Thymus (tissue), 11 donors: ENCODE results near the gene CTDSPL. TPM values are rescaled to one million over a fixed set of nuclear protein-coding genes. Genes with fewer than 3 reads are reported as not detected.
A peak's percentile ranks its signal among the peaks of the same experiment; 100 is the strongest.

Experiments used
- DNase-seq, 9 donors: peaks; one replicate each; pipeline ENCODE4 v3.0.0-alpha.2; 2013; ENCODE audit warnings: low spot score in 9 of 9, low read depth in 6 of 9, missing footprints in 1 of 9
- H3K27ac ChIP-seq, 2 donors: one replicate each; pipeline ENCODE4 v1.5.1; 2013; ENCODE audit warnings: control low read depth in 1 of 2, low read depth in 1 of 2, low read length in 1 of 2, mild to moderate bottlenecking in 1 of 2, moderate library complexity in 1 of 2
- H3K27me3 ChIP-seq, 2 donors: one replicate each; pipeline ENCODE4 v1.5.1; 2013; ENCODE audit warnings: low read length in 1 of 2; ENCODE audit not compliant: control insufficient read depth in 2 of 2, insufficient read depth in 1 of 2
- H3K36me3 ChIP-seq, 2 donors: one replicate each; pipeline ENCODE4 v1.5.1; 2013; ENCODE audit warnings: low read length in 1 of 2, mild to moderate bottlenecking in 1 of 2, moderate library complexity in 1 of 2; ENCODE audit not compliant: control insufficient read depth in 2 of 2, insufficient read depth in 2 of 2
- H3K4me1 ChIP-seq, 2 donors: one replicate each; pipeline ENCODE4 v1.5.1; 2013; ENCODE audit warnings: low read length in 2 of 2; ENCODE audit not compliant: control insufficient read depth in 2 of 2, insufficient read depth in 2 of 2
- H3K4me3 ChIP-seq, 2 donors: one replicate each; pipeline ENCODE4 v1.5.1; 2013; ENCODE audit warnings: low read length in 2 of 2, control low read depth in 1 of 2, mild to moderate bottlenecking in 1 of 2
- H3K9me3 ChIP-seq, 2 donors: one replicate each; pipeline ENCODE4 v1.5.1; 2013; ENCODE audit warnings: low read length in 1 of 2, mild to moderate bottlenecking in 1 of 2; ENCODE audit not compliant: control insufficient read depth in 2 of 2, insufficient read depth in 1 of 2
- WGBS: extraction: QIAGEN DNeasy Blood & Tissue Kit; methylation state at CpG from one replicate; pipeline ENCODE4 v1.1.7; 2013; 5-methylcytosine and 5-hydroxymethylcytosine counted together
- polyA plus RNA-seq: library from polyadenylated mRNA; stranded (reverse); fragments of 200-250 nt; gene quantifications from one replicate; pipeline ENCODE4 v1.2.3, GENCODE V29; 2013
- total RNA-seq: library from RNA; stranded (reverse); fragments of 120-200 nt; gene quantifications from one replicate; pipeline ENCODE4 v1.2.4, GENCODE V29; 2013
- donor health status: healthy.

Gene CTDSPL
- total and polyA plus RNA-seq, 2 donors: 4.4 to 6.5 TPM

GRCh38 chr3:37992271-37993066 lies 130.8 kb downstream of the CTDSPL start:
- no peaks in the 10 kb centered on the region for H3K27me3 ChIP-seq
- H3K36me3 ChIP-seq: peaks cover 12% of the 10 kb centered on the region in 2 donors
- no peak for DNase-seq
- no peak overlapping the region for H3K4me3 ChIP-seq
- H3K4me1 ChIP-seq: peaks cover 7 to 26% of the 10 kb centered on the region in 2 donors
- H3K9me3 ChIP-seq: no peaks in the 10 kb centered on the region
- WGBS: 97% methylated on average over 9 of the region's 9 CpGs
- H3K27ac ChIP-seq: no peak overlapping the region

DNA sequence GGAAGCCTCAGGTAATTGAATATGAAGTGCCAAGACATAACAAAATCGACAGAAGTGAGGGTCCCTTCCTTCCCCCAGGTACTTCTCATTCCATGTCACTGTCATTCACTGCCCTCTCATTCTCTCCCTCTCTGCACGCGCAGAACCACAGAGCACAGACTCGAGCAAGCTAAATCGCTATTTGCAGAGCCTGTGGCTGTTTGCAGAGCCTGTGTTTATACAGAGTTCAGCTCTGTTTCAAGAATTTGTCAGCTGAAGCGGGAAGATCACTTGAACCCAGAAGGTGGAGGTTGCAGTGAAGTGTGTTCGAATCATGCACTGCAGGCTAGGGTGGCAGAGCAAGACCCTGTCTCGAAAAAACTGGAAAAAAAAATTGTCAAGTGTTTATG lies 131.4 kb downstream of the CTDSPL start:
- peaks cover 17 to 18% of the 10 kb centered on the region in 2 donors for H3K36me3 ChIP-seq
- no peak for DNase-seq
- no peak overlapping the region for H3K27ac ChIP-seq
- no peaks in the 10 kb centered on the region for H3K27me3 ChIP-seq
- no peak overlapping the region for H3K4me3 ChIP-seq
- no peaks in the 10 kb centered on the region for H3K9me3 ChIP-seq
- H3K4me1 ChIP-seq: peaks cover 8 to 29% of the 10 kb centered on the region in 2 donors
- WGBS: 95% methylated on average over 8 of the region's 8 CpGs

DNA sequence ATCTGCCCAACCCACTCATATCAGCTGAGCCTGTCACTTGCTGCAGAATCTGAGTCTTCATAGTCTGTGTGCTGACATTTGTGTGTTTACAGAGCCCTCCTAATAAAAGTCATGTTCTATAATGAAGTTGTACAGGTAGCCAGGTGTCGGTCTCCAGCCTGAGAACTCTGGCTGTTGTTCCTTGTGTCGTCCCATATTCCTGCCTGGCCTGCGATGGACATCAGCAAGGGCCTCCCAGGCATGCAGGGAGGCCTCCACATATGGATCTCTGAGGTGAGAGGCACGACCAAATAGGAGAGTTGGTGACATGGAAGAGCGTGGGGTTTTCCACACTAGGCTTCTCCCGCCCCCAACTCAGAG lies 131.8 kb downstream of the CTDSPL start:
- H3K27ac ChIP-seq: peak overlapping the region; percentile 62 to 86
- no peaks in the 10 kb centered on the region for H3K27me3 ChIP-seq
- peaks cover 17 to 19% of the 10 kb centered on the region in 2 donors for H3K36me3 ChIP-seq
- no peak for DNase-seq
- peak overlapping the region; percentile 52 to 82 for H3K4me3 ChIP-seq
- peaks cover 11 to 33% of the 10 kb centered on the region in 2 donors for H3K4me1 ChIP-seq
- WGBS: 73% methylated on average over 6 of the region's 6 CpGs
- H3K9me3 ChIP-seq: peaks cover 0 to 3% of the 10 kb centered on the region in 2 donors

- H3K4me1 ChIP-seq: peaks cover 11 to 37% of the 10 kb centered on the region in 2 donors
- peak overlapping the region; percentile 62 to 86 for H3K27ac ChIP-seq
- H3K4me3 ChIP-seq: peak overlapping the region; percentile 52 to 82
- H3K9me3 ChIP-seq: peaks cover 0 to 3% of the 10 kb centered on the region in 2 donors
- H3K27me3 ChIP-seq: no peaks in the 10 kb centered on the region
- WGBS: under 1% methylated on average over 49 of the region's 49 CpGs
- peaks cover 17 to 19% of the 10 kb centered on the region in 2 donors for H3K36me3 ChIP-seq
- DNase-seq: peak in 8 of 9 donors; percentile 37 to 81 (median 56)
These were observed 132.3 kb downstream of the CTDSPL start for GRCh38 chr3:37993820-37994638.

DNA sequence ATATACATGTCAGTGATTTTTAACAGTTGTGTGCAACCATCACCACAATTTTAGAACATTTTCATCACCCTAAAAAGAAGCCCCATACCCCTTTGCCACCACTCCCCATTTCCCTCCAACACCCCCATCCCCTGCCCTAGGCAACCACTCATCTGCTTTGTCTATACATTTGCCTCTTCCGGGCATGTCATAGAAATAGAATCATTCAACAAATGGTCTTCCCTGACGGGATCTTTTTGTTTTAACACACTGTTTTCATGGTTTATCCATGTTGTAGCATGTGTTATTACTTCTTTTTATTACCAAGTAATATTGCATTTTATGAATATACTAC lies 132.9 kb downstream of the CTDSPL start:
- 13% methylated on average over 2 of the region's 2 CpGs for WGBS
- Histone ChIP-seq H3K9me3 (peaks cover 0 to 3% of the 10 kb centered on the region in 2 donors), H3K4me1 (peaks cover 11 to 41% of the 10 kb centered on the region in 2 donors), H3K27ac (peak overlapping the region; percentile 62 to 86), H3K4me3 (peak overlapping the region; percentile 52 to 82), H3K27me3 (no peaks in the 10 kb centered on the region), H3K36me3 (peaks cover 19 to 22% of the 10 kb centered on the region in 2 donors)
- no peak for DNase-seq

- no peak overlapping the region for H3K4me3 ChIP-seq
- H3K9me3 ChIP-seq: peaks cover 0 to 3% of the 10 kb centered on the region in 2 donors
- peak overlapping the region in 1 of 2 donors; percentile 49 for H3K27ac ChIP-seq
- DNase-seq: peak in 4 of 9 donors; percentile 37 to 63 (median 43)
- peaks cover 11 to 41% of the 10 kb centered on the region in 2 donors for H3K4me1 ChIP-seq
- peaks cover 29 to 32% of the 10 kb centered on the region in 2 donors for H3K36me3 ChIP-seq
- no peaks in the 10 kb centered on the region for H3K27me3 ChIP-seq
- WGBS: 88% methylated on average over 10 of the region's 10 CpGs
These were observed 134.3 kb downstream of the CTDSPL start for GRCh38 chr3:37995652-37996641.

GRCh38 chr3:37996785-37997301 lies 135.2 kb downstream of the CTDSPL start:
- Histone ChIP-seq H3K27ac (no peak overlapping the region), H3K9me3 (peaks cover 0 to 3% of the 10 kb centered on the region in 2 donors), H3K4me1 (peaks cover 11 to 41% of the 10 kb centered on the region in 2 donors), H3K36me3 (peaks cover 38 to 41% of the 10 kb centered on the region in 2 donors), H3K27me3 (no peaks in the 10 kb centered on the region), H3K4me3 (no peak overlapping the region)
- WGBS: 58% methylated on average over 7 of the region's 7 CpGs
- DNase-seq: peak in 7 of 9 donors; percentile 67 to 90 (median 82)

DNA sequence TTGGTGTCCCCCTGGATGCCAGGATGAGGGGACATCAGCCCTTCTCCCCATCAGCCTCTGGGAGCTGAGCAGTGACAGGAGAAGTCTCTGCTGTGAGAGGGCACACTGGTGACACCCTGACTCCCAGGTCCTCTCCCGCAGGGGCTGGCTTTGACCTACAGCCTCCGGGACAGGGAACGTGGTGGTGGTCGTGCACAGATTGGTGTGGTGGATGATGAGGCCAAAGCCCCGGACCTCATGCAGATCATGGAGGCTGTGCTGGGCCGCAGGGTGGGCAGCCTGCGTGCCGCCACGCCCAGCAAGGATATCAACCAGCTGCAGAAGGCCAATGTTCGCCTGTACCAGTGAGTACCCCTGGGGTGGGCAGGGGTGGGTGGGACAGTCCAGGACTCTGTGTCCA lies 135.7 kb downstream of the CTDSPL start:
- WGBS: 92% methylated on average over 10 of the region's 10 CpGs
- Histone ChIP-seq H3K27ac (no peak overlapping the region), H3K4me3 (no peak overlapping the region), H3K9me3 (peaks cover 0 to 3% of the 10 kb centered on the region in 2 donors), H3K27me3 (no peaks in the 10 kb centered on the region), H3K36me3 (peaks cover 43 to 45% of the 10 kb centered on the region in 2 donors), H3K4me1 (peaks cover 11 to 41% of the 10 kb centered on the region in 2 donors)
- no peak for DNase-seq
